ENCODE measurements around the gene SPATA32.
A peak's percentile ranks its signal among the peaks of the same experiment; 100 is the strongest.
"Not testable (repeated sequence)": the region's sequence is repeated elsewhere in the genome, so short reads cannot be mapped to it uniquely, and the experiment has no call there.

Gene SPATA32

DNA sequence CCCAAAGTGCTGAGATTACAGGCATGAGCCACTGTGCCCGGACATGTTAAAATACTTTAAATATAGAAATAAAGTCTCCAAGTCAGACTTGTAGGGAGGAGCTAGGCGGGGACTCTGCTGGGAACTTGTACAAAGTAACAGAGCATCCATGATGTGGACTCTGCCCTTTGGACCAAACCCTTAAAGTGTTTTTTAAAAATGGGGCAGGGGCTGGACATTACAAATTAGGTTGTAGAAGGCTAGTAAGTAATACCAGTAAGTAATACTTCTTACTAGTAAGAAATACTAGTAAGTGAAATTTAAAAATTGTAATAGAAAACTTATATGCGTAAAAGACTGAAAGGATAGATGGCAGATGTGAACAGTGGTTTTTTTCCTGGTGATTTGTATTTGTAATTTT lies 9.7 kb upstream of the SPATA32 start:
- no peak for DNase-seq (ENCODE audit: low spot score)

- no peak for DNase-seq (ENCODE audit: low spot score)
Observed at GRCh38 chr17:45270828-45271418, 9.0 kb upstream of the SPATA32 start.

- no peak for DNase-seq (ENCODE audit: low spot score)
Observed at GRCh38 chr17:45269912-45270311, 8.0 kb upstream of the SPATA32 start.

DNA sequence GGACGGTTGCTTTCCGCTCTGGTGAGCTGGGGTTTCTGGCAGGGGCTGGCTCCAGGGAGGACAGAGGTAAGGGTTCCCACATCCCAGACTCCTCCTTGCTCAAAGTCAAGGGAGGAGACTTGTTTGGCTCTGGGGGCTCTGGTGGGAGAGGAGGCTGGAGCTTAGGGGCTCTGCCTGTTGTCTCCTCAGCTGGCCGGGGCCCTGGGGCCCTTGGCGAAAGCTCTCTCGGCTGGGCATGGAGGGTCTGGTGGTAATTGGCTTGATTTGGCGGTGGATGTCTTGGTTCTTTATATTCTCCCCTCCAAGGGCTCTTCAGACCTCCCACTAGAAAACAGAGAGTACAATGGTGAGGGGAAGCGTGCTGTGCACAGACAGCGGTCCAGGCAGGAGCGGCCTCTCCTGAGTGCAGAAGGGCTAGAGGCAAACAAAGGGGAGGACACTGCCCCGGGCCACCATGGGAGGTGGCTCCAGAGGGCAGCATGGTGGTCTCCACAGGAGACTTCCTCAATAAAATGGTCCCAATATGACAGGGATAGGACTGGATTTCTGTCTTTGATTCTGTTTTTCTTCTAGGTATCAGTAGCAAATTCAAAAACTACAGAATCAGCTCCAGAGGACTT lies 5.7 kb upstream of the SPATA32 start:
- no peak for DNase-seq (ENCODE audit: low spot score)

DNA sequence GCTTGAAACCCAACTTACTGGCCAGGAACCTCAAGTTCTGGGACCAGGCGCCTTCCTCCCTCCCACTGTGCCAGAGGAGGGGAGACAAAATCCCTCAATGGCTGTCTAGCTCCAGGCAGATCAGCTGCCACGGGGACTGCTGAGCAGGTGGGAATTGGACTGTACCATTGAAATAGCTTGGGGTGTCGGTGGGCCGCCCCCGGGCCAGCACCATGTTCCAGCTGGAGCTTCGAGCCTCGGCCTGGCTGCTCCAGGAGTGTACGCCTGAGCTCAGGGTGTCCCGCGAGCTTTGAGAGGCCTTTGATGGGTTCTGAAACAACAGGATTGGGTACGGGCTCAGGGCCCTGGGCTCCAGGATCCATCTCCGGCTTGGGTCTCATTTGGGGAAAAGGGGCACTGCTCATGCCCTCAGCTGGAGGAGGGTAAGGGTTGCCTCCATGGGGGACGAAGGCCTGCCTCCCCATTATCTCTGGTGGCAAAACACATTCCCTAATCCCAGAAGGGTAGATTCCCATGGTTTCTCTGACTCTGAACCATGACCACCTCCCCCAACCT lies 4.6 kb upstream of the SPATA32 start:
- no peak for DNase-seq (ENCODE audit: low spot score)

- peak; percentile 90 for DNase-seq (ENCODE audit: low spot score)
Observed at GRCh38 chr17:45265821-45266220, 3.9 kb upstream of the SPATA32 start.

DNA sequence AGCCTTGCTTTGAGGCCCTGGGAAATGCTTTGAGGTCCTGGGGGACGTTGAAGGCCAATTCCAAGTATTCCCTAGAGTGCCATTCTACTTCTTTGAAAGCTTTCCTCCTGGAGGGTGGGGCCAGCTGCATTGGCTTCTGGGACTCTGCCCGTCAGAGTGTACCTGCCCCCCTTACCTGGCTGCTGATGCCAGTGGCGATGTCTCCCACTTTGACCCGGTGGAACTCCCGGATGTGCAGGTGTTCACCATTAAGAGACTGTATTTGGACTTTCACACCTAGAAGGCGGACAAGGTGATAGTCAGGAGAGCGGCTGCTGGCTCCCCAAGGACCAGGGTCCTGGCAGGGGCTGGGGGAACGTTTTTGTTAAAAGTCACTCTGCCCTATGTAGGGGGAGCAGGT lies 3.1 kb upstream of the SPATA32 start:
- DNase-seq (ENCODE audit: low spot score) = no peak

- no peak for DNase-seq (ENCODE audit: low spot score)
Observed at GRCh38 chr17:45264430-45264829, 2.5 kb upstream of the SPATA32 start.

GRCh38 chr17:45263477-45263860 lies 1.6 kb upstream of the SPATA32 start:
- DNase-seq (ENCODE audit: low spot score) = no peak

DNA sequence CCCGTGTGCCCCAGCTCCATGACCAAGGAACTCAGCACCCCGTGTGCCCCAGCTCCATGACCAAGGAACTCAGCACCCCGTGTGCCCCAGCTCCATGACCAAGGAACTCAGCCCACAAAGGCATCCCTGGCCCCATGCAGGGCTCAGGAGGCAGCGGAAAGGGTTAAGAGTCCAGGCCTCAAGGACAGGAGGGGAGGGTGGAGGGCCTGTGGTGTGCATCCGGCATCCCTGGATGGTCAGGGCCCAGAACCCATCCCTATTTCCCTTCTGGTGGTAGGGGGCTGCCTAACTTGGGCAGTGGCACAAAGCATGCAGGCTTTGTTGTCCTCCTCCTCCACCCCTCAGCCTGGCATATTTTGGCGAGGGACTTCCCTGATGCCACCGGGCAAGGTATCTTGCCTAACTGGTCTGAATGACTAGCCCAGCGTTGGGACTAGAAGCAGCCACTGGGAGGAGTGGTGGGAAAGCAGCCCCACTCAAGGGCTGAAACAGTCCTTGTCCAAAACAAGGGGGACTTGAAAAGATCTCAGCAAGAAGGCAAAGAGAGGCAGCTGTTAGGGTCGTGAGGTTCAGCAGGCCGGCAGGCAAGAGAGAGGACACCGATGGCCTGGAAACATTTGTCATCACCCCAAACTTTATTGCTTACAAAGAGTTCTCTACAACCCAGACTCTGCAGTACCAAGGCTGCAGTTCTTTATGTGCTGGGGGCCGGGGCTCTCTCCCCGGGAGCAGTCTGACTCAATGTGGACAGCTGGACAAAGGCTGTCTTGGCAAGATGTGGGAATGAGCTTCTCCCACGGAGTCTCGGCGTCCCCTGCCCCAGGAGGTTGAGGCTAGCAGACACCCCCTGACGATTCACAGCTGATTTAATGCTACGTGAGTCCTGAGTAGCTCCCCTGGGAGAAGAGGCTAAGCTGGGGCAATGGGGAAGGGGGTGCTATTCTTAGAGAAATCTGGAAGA lies 902 bp upstream of the SPATA32 start:
- DNase-seq (ENCODE audit: low spot score) = no peak

DNA sequence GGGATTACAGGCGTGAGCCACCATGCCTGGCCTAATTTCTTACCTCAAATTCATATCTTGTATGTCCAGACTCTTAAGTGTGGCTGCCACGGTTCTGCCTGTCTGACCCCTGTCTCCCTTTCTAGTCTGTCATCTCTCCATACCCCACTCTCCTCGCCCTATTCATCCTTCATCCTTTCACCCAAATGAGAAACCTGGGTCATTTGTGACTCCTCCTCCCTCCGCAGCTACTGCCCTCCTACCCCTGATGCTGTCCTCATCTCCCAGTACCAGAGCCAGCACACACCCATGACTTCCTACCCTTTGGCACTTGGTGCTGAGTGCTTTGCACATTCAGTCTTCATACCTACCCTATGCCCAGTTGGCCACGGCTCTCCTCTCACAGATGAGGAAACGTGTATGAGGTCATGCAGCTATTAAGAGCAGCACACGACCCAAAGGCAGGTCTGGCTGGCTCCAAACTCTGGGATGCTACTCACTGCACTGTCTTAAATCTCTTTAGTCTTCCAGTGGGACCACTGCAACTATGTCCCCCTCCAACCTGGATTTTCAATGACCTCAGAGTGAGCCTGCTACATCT lies 1.6 kb downstream of the SPATA32 start:
- DNase-seq (ENCODE audit: low spot score) = no peak

- no peak for DNase-seq (ENCODE audit: low spot score)
Observed at GRCh38 chr17:45258981-45259380, 2.9 kb downstream of the SPATA32 start.

- no peak for DNase-seq (ENCODE audit: low spot score)
Observed at GRCh38 chr17:45257115-45257514, 4.8 kb downstream of the SPATA32 start.

GRCh38 chr17:45256114-45256966 lies 5.6 kb downstream of the SPATA32 start:
- no peak for DNase-seq (ENCODE audit: low spot score)

DNA sequence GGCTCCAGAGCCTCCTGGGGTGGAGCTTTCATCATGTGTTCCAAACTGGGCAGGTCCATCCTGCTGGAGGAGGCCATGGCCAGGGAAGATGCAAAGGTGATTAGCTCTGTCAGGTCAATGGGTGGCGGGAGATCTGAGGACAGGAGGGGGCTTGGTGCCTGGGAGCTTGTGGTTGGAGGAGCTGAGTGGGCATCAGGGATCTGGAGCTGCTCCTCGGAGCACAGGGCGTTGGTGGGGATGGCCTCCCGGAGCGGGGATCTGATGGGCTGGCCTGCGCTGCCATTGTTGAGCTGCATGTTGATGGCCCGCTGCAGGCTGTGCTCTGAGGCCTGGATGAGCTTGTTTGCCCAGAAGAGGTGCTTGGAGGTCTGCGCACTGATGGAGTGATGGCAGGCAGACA lies 6.5 kb downstream of the SPATA32 start:
- no peak for DNase-seq (ENCODE audit: low spot score)

DNA sequence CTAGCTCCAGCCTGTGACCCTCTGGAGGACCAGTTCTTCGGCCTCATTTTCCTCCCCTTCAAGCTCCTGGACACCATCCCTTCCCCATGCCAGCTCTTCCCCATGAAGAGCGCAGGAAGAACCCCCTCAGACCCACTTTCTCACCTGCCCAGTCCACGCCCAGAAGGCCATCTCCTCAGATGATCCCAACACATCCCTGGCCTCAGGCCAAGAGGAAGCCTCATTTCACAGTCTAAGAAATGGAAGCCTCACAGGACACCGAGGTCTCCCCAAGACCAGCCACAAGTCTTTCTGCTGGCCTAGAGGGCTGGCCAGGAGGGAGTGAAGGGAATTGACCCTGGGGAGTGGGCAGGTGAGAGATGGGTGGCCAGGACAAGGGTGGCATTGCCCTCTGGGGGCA lies 8.0 kb downstream of the SPATA32 start:
- DNase-seq (ENCODE audit: low spot score) = no peak

DNA sequence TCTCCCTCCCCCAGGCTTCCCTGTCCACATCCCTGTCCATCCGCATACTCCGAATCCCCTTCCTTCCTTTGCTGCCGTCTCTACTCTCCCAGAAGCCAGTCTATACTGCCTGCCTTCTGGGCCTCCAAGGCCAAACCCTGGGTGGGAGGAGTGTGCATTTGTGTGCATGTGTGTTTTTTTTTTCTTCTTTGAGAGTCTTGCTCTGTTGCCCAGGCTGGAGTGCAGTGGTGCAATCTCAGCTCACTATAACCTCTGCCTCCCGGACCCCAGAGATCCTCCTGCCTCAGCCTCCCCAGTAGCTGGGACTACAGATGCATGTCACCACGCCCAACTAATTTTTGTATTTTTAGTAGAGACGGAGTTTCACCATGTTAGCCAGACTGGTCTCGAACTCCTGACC lies 8.7 kb downstream of the SPATA32 start:
- DNase-seq (ENCODE audit: low spot score) = not testable (repeated sequence)

DNA sequence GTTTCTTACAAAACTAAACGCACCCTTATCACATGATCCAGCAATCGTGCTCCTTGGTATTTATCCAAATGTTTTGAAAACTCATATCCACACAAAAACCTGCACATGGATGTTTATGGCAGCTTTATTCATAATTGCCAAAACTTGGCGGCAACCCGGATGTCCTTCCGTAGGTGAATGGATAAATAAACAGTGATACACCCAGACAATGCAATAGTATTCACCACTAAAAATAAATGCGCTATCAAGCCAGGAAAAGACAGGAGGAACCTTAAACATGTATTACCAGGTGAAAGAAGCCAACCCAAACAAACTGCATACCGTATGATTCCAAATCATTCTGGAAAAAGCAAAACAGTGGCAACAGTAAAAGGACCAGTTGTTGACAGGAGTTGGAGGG lies 10.0 kb downstream of the SPATA32 start:
- DNase-seq (ENCODE audit: low spot score) = no peak

- DNase-seq (ENCODE audit: low spot score) = no peak
Observed at GRCh38 chr17:45248132-45248957, 13.5 kb downstream of the SPATA32 start.

- peak; percentile 84 for DNase-seq (ENCODE audit: low spot score)
Observed at GRCh38 chr17:45247429-45248131, 14.3 kb downstream of the SPATA32 start.

Data from AG20443 (cell line).